ENCODE results near the gene HJURP.

The HJURP gene

DNA sequence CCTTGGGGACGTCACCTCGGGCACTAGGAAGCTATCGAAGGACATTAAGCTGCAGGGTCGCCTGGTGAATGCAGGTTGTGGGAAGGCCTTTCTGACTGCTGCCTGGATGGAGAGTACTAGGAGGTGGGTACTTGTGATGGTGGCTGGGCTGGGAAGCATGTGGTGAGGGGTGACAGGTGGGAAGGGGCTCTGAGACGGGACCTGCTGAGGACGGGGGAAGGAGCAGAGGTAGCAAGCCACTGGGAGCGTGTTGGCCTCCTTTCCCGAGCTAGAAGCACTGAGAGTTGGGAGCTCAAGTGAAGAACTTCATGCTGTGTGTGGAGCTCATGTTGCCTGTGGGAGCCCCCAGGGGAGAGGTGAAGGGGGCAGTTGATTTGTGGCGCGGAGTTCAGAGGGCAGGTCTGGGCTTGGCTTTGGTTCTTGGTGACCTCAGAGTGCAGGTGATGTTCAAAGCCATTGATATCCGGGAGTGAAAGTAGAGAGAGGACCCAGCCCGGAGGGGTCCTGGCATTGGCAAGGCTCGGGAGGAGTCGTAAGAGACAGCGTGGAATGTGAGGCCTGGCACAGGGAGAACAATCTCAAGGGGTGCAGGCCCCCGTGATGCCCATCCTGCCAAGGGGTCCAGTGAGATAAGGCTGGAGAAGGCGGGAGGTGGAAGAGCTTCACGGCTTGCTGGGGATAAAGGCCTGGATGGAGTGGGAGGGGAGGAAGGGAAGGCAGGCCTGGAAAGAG, 63.0 kb downstream of the HJURP start:
- DNase-seq (ENCODE audit: low spot score), result no peak
- no peak for TF ChIP-seq CTCF (IDR thresholded peaks at IDR 0.05; ENCODE audit: borderline replicate concordance, control extremely low read depth, extremely low read depth, insufficient read depth, missing control alignments)
- in situ Hi-C loops (cut with MboI; ENCODE audit: low sequenced_read_pairs, unreplicated experiment), result no loop called here

DNA sequence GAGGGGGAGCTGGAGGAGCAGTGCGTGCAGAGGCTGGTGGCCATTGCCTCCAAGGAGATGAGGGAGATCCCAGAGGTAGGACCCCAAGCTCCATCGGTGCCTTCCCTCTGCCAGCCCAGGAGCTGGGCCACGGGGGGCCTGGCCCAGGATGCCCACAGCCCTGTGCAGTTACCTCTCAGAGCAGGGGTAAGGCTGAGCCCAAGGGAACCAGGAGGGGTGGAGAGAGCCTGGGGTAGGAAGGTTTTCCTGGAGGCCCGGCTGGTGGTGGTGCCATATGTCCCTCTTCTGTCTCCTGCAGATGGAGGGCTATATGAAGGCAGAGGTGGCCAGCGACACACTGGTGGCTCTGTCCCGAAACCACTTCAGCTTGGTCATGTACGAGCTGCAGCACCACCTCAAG, 64.8 kb downstream of the HJURP start:
- no peak for TF ChIP-seq CTCF (IDR thresholded peaks at IDR 0.05; ENCODE audit: borderline replicate concordance, control extremely low read depth, extremely low read depth, insufficient read depth, missing control alignments)
- DNase-seq (ENCODE audit: low spot score), result no peak
- in situ Hi-C loops (cut with MboI; ENCODE audit: low sequenced_read_pairs, unreplicated experiment), result no loop called here

Data from GM13976 (cell line).